HG02970 (cell line): ENCODE measurements around the gene VDR.

ENCODE experiments used
- ATAC-seq: cut with Tn5 transposase; IDR thresholded peaks from one replicate; pipeline ENCODE4 v1.9.1; 2021; ENCODE audit warnings: mild to moderate bottlenecking, moderate library complexity, moderate number of reproducible peaks; ENCODE audit not compliant: unreplicated experiment, low FRiP score

Gene VDR

GRCh38 chr12:47875746-47876439 lies 28.9 kb downstream of the VDR start:
- ATAC-seq = no peak

GRCh38 chr12:47874316-47874715 lies 30.5 kb downstream of the VDR start:
- no peak for ATAC-seq

- no peak for ATAC-seq
These were observed 34.5 kb downstream of the VDR start for GRCh38 chr12:47870175-47870781.

GRCh38 chr12:47868552-47869031 lies 36.2 kb downstream of the VDR start:
- no peak for ATAC-seq

- no peak for ATAC-seq
These were observed 36.8 kb downstream of the VDR start for GRCh38 chr12:47868041-47868440.

- no peak for ATAC-seq
These were observed 37.3 kb downstream of the VDR start for GRCh38 chr12:47867495-47867941.

- no peak for ATAC-seq
These were observed 40.1 kb downstream of the VDR start for GRCh38 chr12:47864646-47865235.

- no peak for ATAC-seq
These were observed 40.8 kb downstream of the VDR start for GRCh38 chr12:47863985-47864384.

GRCh38 chr12:47863467-47863866 lies 41.3 kb downstream of the VDR start:
- ATAC-seq = no peak

- no peak for ATAC-seq
These were observed 41.9 kb downstream of the VDR start for GRCh38 chr12:47862881-47863280.

- no peak for ATAC-seq
These were observed 42.5 kb downstream of the VDR start for GRCh38 chr12:47862167-47862750.

- ATAC-seq = no peak
These were observed 43.9 kb downstream of the VDR start for GRCh38 chr12:47860873-47861272.

GRCh38 chr12:47860279-47860841 lies 44.4 kb downstream of the VDR start:
- ATAC-seq = no peak

GRCh38 chr12:47858511-47859266 lies 46.1 kb downstream of the VDR start:
- ATAC-seq = no peak

GRCh38 chr12:47856721-47857575 lies 47.8 kb downstream of the VDR start:
- no peak for ATAC-seq

GRCh38 chr12:47856094-47856493 lies 48.7 kb downstream of the VDR start:
- ATAC-seq = no peak

- no peak for ATAC-seq
These were observed 49.3 kb downstream of the VDR start for GRCh38 chr12:47855502-47855901.

- no peak for ATAC-seq
These were observed 50.3 kb downstream of the VDR start for GRCh38 chr12:47854531-47854930.

- no peak for ATAC-seq
These were observed 52.7 kb downstream of the VDR start for GRCh38 chr12:47852096-47852571.
